T47D (cell line): Measurements from ENCODE around the gene CNPY1.

ENCODE experiments used
- DNase-seq, 2 experiments: peaks; one replicate each; pipeline versions ENCODE4 v3.0.0 to v3.0.0-alpha.2; 2011 to 2012; ENCODE audit warnings: low read depth in 1 of 2, low spot score in 1 of 2
- JUND ChIP-seq: IDR thresholded peaks from 2 replicates; pipeline ENCODE4 v1.6.1; 2012; ENCODE audit warnings: low read depth
- in situ Hi-C: cut with HindIII; loops from 2 replicates; pipeline ENCODE4 v1.10.0; 2016; ENCODE audit warnings: low sequenced_read_pairs, low pct_unique_long_range_greater_than_20kb

Gene CNPY1

GRCh38 chr7:155562106-155562505 lies 15.7 kb upstream of the CNPY1 start:
- in situ Hi-C loops: no loop called here
- DNase-seq: no peak
- no peak for TF ChIP-seq JUND

- in situ Hi-C loops: no loop called here
- TF ChIP-seq JUND: no peak
These were observed 14.8 kb upstream of the CNPY1 start for GRCh38 chr7:155560982-155561686.

GRCh38 chr7:155560196-155560885 lies 14.0 kb upstream of the CNPY1 start:
- in situ Hi-C loops: no loop called here
- TF ChIP-seq JUND: no peak
- DNase-seq: no peak

More at GRCh38 chr7:155560982-155561686, 14.8 kb upstream of the CNPY1 start:
- no peak for DNase-seq

GRCh38 chr7:155559519-155560108 lies 13.3 kb upstream of the CNPY1 start:
- in situ Hi-C loops: no loop called here
- DNase-seq: no peak
- TF ChIP-seq JUND: no peak

GRCh38 chr7:155558961-155559360 lies 12.6 kb upstream of the CNPY1 start:
- in situ Hi-C loops: no loop called here

GRCh38 chr7:155558351-155558750 lies 12.0 kb upstream of the CNPY1 start:
- no peak for DNase-seq
- no peak for TF ChIP-seq JUND
- in situ Hi-C loops: no loop called here

More at GRCh38 chr7:155558961-155559360, 12.6 kb upstream of the CNPY1 start:
- no peak for TF ChIP-seq JUND
- DNase-seq: no peak

- in situ Hi-C loops: no loop called here
- no peak for DNase-seq
- TF ChIP-seq JUND: no peak
These were observed 11.4 kb upstream of the CNPY1 start for GRCh38 chr7:155557778-155558177.

GRCh38 chr7:155556763-155557162 lies 10.4 kb upstream of the CNPY1 start:
- in situ Hi-C loops: no loop called here
- TF ChIP-seq JUND: no peak
- no peak for DNase-seq

GRCh38 chr7:155555116-155555695 lies 8.8 kb upstream of the CNPY1 start:
- in situ Hi-C loops: no loop called here
- no peak for DNase-seq
- no peak for TF ChIP-seq JUND

- TF ChIP-seq JUND: no peak
- DNase-seq: no peak
- in situ Hi-C loops: no loop called here
These were observed 7.5 kb upstream of the CNPY1 start for GRCh38 chr7:155553871-155554270.

- in situ Hi-C loops: no loop called here
- no peak for DNase-seq
- no peak for TF ChIP-seq JUND
These were observed 5.6 kb upstream of the CNPY1 start for GRCh38 chr7:155551785-155552611.

GRCh38 chr7:155550916-155551315 lies 4.6 kb upstream of the CNPY1 start:
- no peak for DNase-seq
- TF ChIP-seq JUND: no peak
- in situ Hi-C loops: no loop called here
